Measurements from ENCODE around the gene AARS2. TPM values are rescaled to one million over a fixed set of nuclear protein-coding genes. Genes with fewer than 3 reads are reported as not detected.

Gene AARS2
- total RNA-seq, 5 donors from 2014 or later (not counting 1 experiment from before 2014, with no cell fraction given), result 16.7 to 28.5 (median 25.8) TPM

DNA sequence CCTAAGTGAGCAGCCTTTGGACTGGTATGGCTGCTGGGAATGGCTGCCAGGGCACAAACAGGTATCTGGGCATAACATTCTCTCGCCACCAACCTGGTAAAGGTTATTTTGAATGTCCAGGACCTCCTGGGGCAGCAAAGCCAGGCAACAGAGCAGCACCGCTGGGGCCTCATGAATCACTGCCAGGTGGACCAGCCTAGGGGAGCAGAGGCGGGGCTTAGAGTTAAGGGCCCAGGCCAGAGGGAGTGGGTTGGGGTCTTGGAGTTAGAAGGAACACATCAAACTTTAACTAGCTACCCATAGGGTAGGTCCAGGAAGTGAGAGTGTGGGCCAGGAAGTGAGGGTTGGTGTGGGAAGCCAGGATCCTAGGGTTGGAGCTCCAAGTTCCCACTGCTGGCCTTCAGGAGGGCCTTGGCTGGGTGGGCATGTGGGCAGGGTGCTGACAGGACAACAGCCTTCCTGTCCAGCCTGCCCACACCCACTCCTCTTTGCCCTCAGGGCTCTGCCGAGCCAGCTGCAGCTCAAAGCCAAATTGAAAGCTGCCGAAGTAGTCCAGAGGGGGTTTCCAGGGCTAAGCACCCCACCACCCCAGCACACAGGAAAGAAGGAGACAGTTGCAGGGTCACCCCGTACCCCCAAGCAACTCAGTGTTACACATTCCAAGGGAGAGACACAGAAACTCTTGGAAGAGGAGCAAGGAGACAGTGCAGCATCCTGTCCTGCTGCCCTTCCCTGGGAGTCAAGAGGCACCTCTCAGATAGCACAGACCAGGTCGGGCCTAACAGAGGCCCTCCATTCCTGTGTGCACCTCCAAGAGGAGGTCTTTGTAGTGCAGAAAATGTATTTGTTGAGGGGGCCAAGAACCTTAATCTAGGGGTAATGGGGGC lies 50.4 kb downstream of the AARS2 start:
- DNase-seq (peak in 1 of 35 experiments; percentile 51), ATAC-seq (replicated peaks in 1 of 4) (no peak)
- H3K36me3 Mint-ChIP-seq, result peaks cover 12% of the 10 kb centered on the region
- Histone ChIP-seq H3K36me3 (ENCODE audit: control insufficient read depth in 2 of 2, extremely low read depth in 1 of 2, insufficient read depth in 1 of 2, low read length in 1 of 2) (peaks cover 0 to 26% of the 10 kb centered on the region in 2 donors), H3K9me3 (no peaks in the 10 kb centered on the region), H3K4me3 (ENCODE audit: control insufficient read depth in 1 of 2, extremely low read depth in 1 of 2, low read length in 1 of 2) (peak overlapping the region; percentile 7 to 82), H3K27me3 (replicated peaks in 1 of 2; ENCODE audit: control insufficient read depth in 2 of 2, extremely low read depth in 1 of 2, insufficient read depth in 2 of 2, low read length in 1 of 2) (no peaks in the 10 kb centered on the region), H3K27ac (ENCODE audit: low read length) (peak overlapping the region; percentile 87), H3K4me1 (ENCODE audit: control insufficient read depth in 1 of 2, extremely low read depth in 1 of 2, insufficient read depth in 2 of 2, low read length in 2 of 2) (peaks cover 17 to 49% of the 10 kb centered on the region in 2 experiments)
- ChIA-PET CTCF (interaction anchor here in 1 of 2 donors (1.5 to 2.4 kb wide), 2 partner anchors 11 to 15 kb away, joined by 6 to 7 read pairs; no protein-coding TSS in a partner anchor), POLR2A (interaction anchor here (0.5 to 1.0 kb wide), 3 partner anchors 15 to 41 kb away, joined by 3 read pairs; no protein-coding TSS in a partner anchor)
- peaks cover 42 to 66% (median 57%) of the 10 kb centered on the region in 3 donors for H3K4me1 Mint-ChIP-seq
- peak overlapping the region; percentile 90 to 98 for H3K27ac Mint-ChIP-seq
- no peaks in the 10 kb centered on the region for H3K9me3 Mint-ChIP-seq
- no peaks in the 10 kb centered on the region for H3K27me3 Mint-ChIP-seq
- H3K4me3 Mint-ChIP-seq, result peak overlapping the region; percentile 88 to 95 (median 93)
- 0% methylated on average over 1 of the region's 7 CpGs for WGBS (ENCODE audit: insufficient coverage)

DNA sequence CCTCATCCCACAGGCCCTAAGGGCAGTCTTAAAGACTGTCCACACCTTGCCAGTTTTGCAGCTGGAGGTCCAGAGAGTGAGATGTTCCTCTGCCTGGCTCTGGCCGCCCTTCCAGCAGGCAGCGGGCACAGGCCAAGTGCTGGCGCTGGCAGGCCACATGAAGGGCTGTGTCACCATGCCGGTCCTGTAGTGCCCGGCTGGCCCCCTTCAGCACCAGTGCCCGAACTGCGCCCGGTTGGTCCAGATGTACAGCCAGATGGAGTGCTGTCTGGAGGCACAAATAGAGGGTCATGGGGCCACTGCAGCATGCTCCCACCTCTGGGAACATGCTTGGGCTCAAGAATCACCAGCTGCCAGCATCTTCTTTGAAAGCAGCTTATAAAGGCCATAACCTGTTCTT lies 51.6 kb downstream of the AARS2 start:
- ATAC-seq (replicated peaks in 1 of 4), result no peak
- no peak overlapping the region for H3K27ac Mint-ChIP-seq
- Histone ChIP-seq H3K36me3 (ENCODE audit: control insufficient read depth in 2 of 2, extremely low read depth in 1 of 2, insufficient read depth in 1 of 2, low read length in 1 of 2) (peaks cover 0 to 26% of the 10 kb centered on the region in 2 donors), H3K4me1 (ENCODE audit: control insufficient read depth in 1 of 2, extremely low read depth in 1 of 2, insufficient read depth in 2 of 2, low read length in 2 of 2) (peaks cover 20 to 56% of the 10 kb centered on the region in 2 experiments), H3K9me3 (no peaks in the 10 kb centered on the region), H3K4me3 (ENCODE audit: control insufficient read depth in 1 of 2, extremely low read depth in 1 of 2, low read length in 1 of 2) (no peak overlapping the region), H3K27ac (ENCODE audit: low read length) (no peak overlapping the region), H3K27me3 (replicated peaks in 1 of 2; ENCODE audit: control insufficient read depth in 2 of 2, extremely low read depth in 1 of 2, insufficient read depth in 2 of 2, low read length in 1 of 2) (no peaks in the 10 kb centered on the region)
- ChIA-PET POLR2A (interaction anchor here (0.8 to 1.0 kb wide), 2 partner anchors 14 kb away, joined by 3 read pairs; no protein-coding TSS in a partner anchor), CTCF (interaction anchor here in 1 of 2 donors (0.6 to 2.4 kb wide), 3 partner anchors 10 to 764 kb away, joined by 6 to 7 read pairs (median 7); no protein-coding TSS in a partner anchor)
- DNase-seq, result no peak
- H3K4me3 Mint-ChIP-seq, result no peak overlapping the region
- no peaks in the 10 kb centered on the region for H3K9me3 Mint-ChIP-seq
- no peaks in the 10 kb centered on the region for H3K27me3 Mint-ChIP-seq
- H3K4me1 Mint-ChIP-seq, result peaks cover 44 to 65% (median 58%) of the 10 kb centered on the region in 3 donors
- peaks cover 12% of the 10 kb centered on the region for H3K36me3 Mint-ChIP-seq
- 97% methylated on average over 8 of the region's 8 CpGs for WGBS (ENCODE audit: insufficient coverage)

DNA sequence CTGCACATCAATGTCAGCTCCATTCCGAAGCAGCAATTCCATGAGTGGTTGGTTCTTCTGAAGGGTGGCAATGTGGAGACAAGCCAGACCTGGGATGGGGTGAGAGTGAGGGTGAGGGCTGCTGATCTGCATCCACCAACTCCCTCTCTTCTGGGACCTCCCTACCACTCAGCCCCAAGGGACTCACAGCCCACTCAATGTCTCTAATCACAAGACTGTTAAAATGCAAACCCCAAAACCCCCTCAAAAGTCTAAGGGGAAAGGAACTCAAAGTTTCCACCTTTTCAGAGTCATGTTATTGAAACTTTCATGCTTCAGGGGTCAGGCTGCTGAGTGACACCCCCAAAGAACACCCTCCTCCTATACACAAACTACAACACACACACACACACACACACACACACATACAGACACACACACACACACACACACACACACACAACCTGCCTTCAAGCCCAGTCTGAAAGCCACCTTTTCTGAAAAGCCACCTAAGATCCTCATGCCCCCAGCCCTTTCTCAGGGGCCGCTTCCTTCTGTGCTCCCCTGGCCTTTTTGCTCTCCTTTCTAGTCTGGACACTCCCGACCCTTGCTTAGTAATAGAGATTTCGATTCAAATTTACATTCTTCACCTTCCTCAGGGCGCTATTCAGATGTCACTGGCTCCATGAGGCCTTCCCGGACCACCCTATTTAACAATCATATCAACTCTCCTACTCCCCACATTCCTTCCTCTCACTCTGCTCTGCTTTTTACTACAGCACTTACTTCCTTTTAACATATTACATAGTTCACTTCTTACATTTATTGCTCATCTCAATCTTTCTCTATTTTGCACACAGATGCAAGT lies 52.5 kb downstream of the AARS2 start:
- ChIA-PET CTCF (interaction anchor here in 1 of 2 donors (2.4 kb wide), 1 partner anchor 13 kb away, joined by 6 read pairs; no protein-coding TSS in a partner anchor), POLR2A (no interaction called here)
- H3K36me3 ChIP-seq (ENCODE audit: control insufficient read depth in 2 of 2, extremely low read depth in 1 of 2, insufficient read depth in 1 of 2, low read length in 1 of 2), result peaks cover 0 to 28% of the 10 kb centered on the region in 2 donors
- whole genome bisulfite sequencing (ENCODE audit: insufficient coverage), result 95% methylated on average over 4 of the region's 6 CpGs
- H3K27me3 ChIP-seq (replicated peaks in 1 of 2; ENCODE audit: control insufficient read depth in 2 of 2, extremely low read depth in 1 of 2, insufficient read depth in 2 of 2, low read length in 1 of 2), result no peaks in the 10 kb centered on the region
- peaks cover 50 to 69% (median 60%) of the 10 kb centered on the region in 3 donors for H3K4me1 Mint-ChIP-seq
- DNase-seq (no peak), ATAC-seq (replicated peaks in 1 of 4) (no peak)
- H3K27ac Mint-ChIP-seq, result peak overlapping the region in 1 of 2 donors; percentile 36
- H3K4me3 Mint-ChIP-seq, result no peak overlapping the region
- peaks cover 22 to 61% of the 10 kb centered on the region in 2 experiments for H3K4me1 ChIP-seq (ENCODE audit: control insufficient read depth in 1 of 2, extremely low read depth in 1 of 2, insufficient read depth in 2 of 2, low read length in 2 of 2)
- H3K4me3 ChIP-seq (ENCODE audit: control insufficient read depth in 1 of 2, extremely low read depth in 1 of 2, low read length in 1 of 2), result no peak overlapping the region
- H3K9me3 ChIP-seq, result no peaks in the 10 kb centered on the region
- peaks cover 12% of the 10 kb centered on the region for H3K36me3 Mint-ChIP-seq
- H3K9me3 Mint-ChIP-seq, result no peaks in the 10 kb centered on the region
- no peaks in the 10 kb centered on the region for H3K27me3 Mint-ChIP-seq
- H3K27ac ChIP-seq (ENCODE audit: low read length), result no peak overlapping the region

DNA sequence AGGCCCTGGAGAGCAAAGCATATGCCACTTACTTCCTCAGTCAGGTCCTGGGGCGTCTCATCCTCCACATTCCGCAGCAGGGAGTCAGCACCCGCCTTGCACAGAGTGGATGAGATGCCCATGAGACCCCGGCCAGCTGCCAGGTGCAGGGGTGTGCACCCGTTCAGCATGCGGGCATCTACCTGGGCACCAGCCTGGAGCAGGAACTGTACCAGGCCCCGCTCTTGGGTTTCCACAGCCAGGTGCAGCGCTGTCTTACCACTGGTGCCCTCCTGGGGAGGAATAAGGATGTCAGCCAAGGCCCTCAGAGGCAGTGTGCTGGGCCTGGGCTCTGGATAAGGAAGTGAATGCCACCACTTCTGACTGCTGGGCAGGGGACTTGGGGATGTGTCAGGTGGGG lies 53.1 kb downstream of the AARS2 start:
- Histone ChIP-seq H3K9me3 (no peaks in the 10 kb centered on the region), H3K27ac (ENCODE audit: low read length) (no peak overlapping the region), H3K36me3 (ENCODE audit: control insufficient read depth in 2 of 2, extremely low read depth in 1 of 2, insufficient read depth in 1 of 2, low read length in 1 of 2) (peaks cover 3 to 35% of the 10 kb centered on the region in 2 donors), H3K4me3 (ENCODE audit: control insufficient read depth in 1 of 2, extremely low read depth in 1 of 2, low read length in 1 of 2) (no peak overlapping the region), H3K27me3 (replicated peaks in 1 of 2; ENCODE audit: control insufficient read depth in 2 of 2, extremely low read depth in 1 of 2, insufficient read depth in 2 of 2, low read length in 1 of 2) (no peaks in the 10 kb centered on the region), H3K4me1 (ENCODE audit: control insufficient read depth in 1 of 2, extremely low read depth in 1 of 2, insufficient read depth in 2 of 2, low read length in 2 of 2) (peaks cover 22 to 63% of the 10 kb centered on the region in 2 experiments)
- H3K27me3 Mint-ChIP-seq, result no peaks in the 10 kb centered on the region
- peak overlapping the region in 1 of 2 donors; percentile 36 for H3K27ac Mint-ChIP-seq
- ATAC-seq (replicated peaks in 1 of 4), result no peak
- no peak for DNase-seq
- peaks cover 56 to 74% (median 66%) of the 10 kb centered on the region in 3 donors for H3K4me1 Mint-ChIP-seq
- H3K4me3 Mint-ChIP-seq, result no peak overlapping the region
- H3K9me3 Mint-ChIP-seq, result no peaks in the 10 kb centered on the region
- ChIA-PET CTCF (no interaction called here), POLR2A (interaction anchor here in 1 of 2 donors (0.5 kb wide), 1 partner anchor 689 kb away, joined by 3 read pairs; no protein-coding TSS in a partner anchor)
- 94% methylated on average over 8 of the region's 8 CpGs for WGBS (ENCODE audit: insufficient coverage)
- peaks cover 12% of the 10 kb centered on the region for H3K36me3 Mint-ChIP-seq

DNA sequence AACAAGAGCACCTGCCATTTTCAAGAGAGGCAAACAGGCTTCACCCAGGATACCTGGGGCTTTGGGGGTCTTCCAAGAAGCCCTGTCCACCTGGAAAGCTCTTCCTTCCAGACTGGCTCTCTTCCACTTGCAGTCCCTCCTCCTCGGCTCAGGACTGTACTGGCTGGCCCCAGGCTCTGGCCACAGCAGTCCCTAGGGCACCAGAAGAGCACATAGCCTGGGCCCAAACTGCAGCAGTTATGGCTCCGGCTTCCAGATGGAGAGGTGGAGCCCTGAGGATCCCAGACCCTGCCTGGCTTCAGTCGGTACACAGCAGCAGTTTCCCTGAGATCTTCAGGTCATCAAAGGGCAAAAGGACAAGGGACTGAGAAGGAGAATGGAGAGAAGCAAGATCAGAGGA lies 54.2 kb downstream of the AARS2 start:
- peaks cover 17% of the 10 kb centered on the region for H3K36me3 Mint-ChIP-seq
- DNase-seq, result no peak
- CTCF ChIA-PET, result no interaction called here
- peaks cover 52 to 75% (median 63%) of the 10 kb centered on the region in 3 donors for H3K4me1 Mint-ChIP-seq
- WGBS (ENCODE audit: insufficient coverage), result 100% methylated on average over 3 of the region's 3 CpGs
- POLR2A ChIA-PET, result no interaction called here
- peak overlapping the region; percentile 79 to 86 (median 86) for H3K4me3 Mint-ChIP-seq
- Histone ChIP-seq H3K4me3 (ENCODE audit: control insufficient read depth in 1 of 2, extremely low read depth in 1 of 2, low read length in 1 of 2) (no peak overlapping the region), H3K27ac (ENCODE audit: low read length) (no peak overlapping the region), H3K9me3 (no peaks in the 10 kb centered on the region), H3K36me3 (ENCODE audit: control insufficient read depth in 2 of 2, extremely low read depth in 1 of 2, insufficient read depth in 1 of 2, low read length in 1 of 2) (peaks cover 7 to 45% of the 10 kb centered on the region in 2 donors), H3K4me1 (ENCODE audit: control insufficient read depth in 1 of 2, extremely low read depth in 1 of 2, insufficient read depth in 2 of 2, low read length in 2 of 2) (peaks cover 13 to 60% of the 10 kb centered on the region in 2 experiments), H3K27me3 (replicated peaks in 1 of 2; ENCODE audit: control insufficient read depth in 2 of 2, extremely low read depth in 1 of 2, insufficient read depth in 2 of 2, low read length in 1 of 2) (no peaks in the 10 kb centered on the region)
- no peak for ATAC-seq (replicated peaks in 1 of 4)
- H3K9me3 Mint-ChIP-seq, result no peaks in the 10 kb centered on the region
- no peaks in the 10 kb centered on the region for H3K27me3 Mint-ChIP-seq
- peak overlapping the region; percentile 84 to 93 for H3K27ac Mint-ChIP-seq

Measured in T-cell (primary cell).